ENCODE measurements around the gene RAI14.

GRCh38 chr5:34787035-34787434 lies 130.9 kb downstream of the RAI14 start:
- TF ChIP-seq POLR2A (IDR thresholded peaks at IDR 0.05; ENCODE audit: low read depth, low read length): no peak
- no peak for TF ChIP-seq POLR2AphosphoS5 (IDR thresholded peaks at IDR 0.05; ENCODE audit: low read depth, low read length)

Data from GM12892 (cell line).